Thymus (tissue), 11 donors: ENCODE results near the gene GLG1. TPM values are rescaled to one million over a fixed set of nuclear protein-coding genes. Genes with fewer than 3 reads are reported as not detected.

ENCODE experiments used
- DNase-seq, 9 donors: peaks; one replicate each; pipeline ENCODE4 v3.0.0-alpha.2; 2013; ENCODE audit warnings: low spot score in 9 of 9, low read depth in 6 of 9, missing footprints in 1 of 9
- H3K27ac ChIP-seq, 2 donors: one replicate each; pipeline ENCODE4 v1.5.1; 2013; ENCODE audit warnings: control low read depth in 1 of 2, low read depth in 1 of 2, low read length in 1 of 2, mild to moderate bottlenecking in 1 of 2, moderate library complexity in 1 of 2
- H3K27me3 ChIP-seq, 2 donors: one replicate each; pipeline ENCODE4 v1.5.1; 2013; ENCODE audit warnings: low read length in 1 of 2; ENCODE audit not compliant: control insufficient read depth in 2 of 2, insufficient read depth in 1 of 2
- H3K36me3 ChIP-seq, 2 donors: one replicate each; pipeline ENCODE4 v1.5.1; 2013; ENCODE audit warnings: low read length in 1 of 2, mild to moderate bottlenecking in 1 of 2, moderate library complexity in 1 of 2; ENCODE audit not compliant: control insufficient read depth in 2 of 2, insufficient read depth in 2 of 2
- H3K4me1 ChIP-seq, 2 donors: one replicate each; pipeline ENCODE4 v1.5.1; 2013; ENCODE audit warnings: low read length in 2 of 2; ENCODE audit not compliant: control insufficient read depth in 2 of 2, insufficient read depth in 2 of 2
- H3K4me3 ChIP-seq, 2 donors: one replicate each; pipeline ENCODE4 v1.5.1; 2013; ENCODE audit warnings: low read length in 2 of 2, control low read depth in 1 of 2, mild to moderate bottlenecking in 1 of 2
- H3K9me3 ChIP-seq, 2 donors: one replicate each; pipeline ENCODE4 v1.5.1; 2013; ENCODE audit warnings: low read length in 1 of 2, mild to moderate bottlenecking in 1 of 2; ENCODE audit not compliant: control insufficient read depth in 2 of 2, insufficient read depth in 1 of 2
- WGBS: extraction: QIAGEN DNeasy Blood & Tissue Kit; methylation state at CpG from one replicate; pipeline ENCODE4 v1.1.7; 2013; 5-methylcytosine and 5-hydroxymethylcytosine counted together
- polyA plus RNA-seq: library from polyadenylated mRNA; stranded (reverse); fragments of 200-250 nt; gene quantifications from one replicate; pipeline ENCODE4 v1.2.3, GENCODE V29; 2013
- total RNA-seq: library from RNA; stranded (reverse); fragments of 120-200 nt; gene quantifications from one replicate; pipeline ENCODE4 v1.2.4, GENCODE V29; 2013
- donor health status: healthy.

GLG1 gene
- total and polyA plus RNA-seq, 2 donors: 31.7 to 38.4 TPM

DNA sequence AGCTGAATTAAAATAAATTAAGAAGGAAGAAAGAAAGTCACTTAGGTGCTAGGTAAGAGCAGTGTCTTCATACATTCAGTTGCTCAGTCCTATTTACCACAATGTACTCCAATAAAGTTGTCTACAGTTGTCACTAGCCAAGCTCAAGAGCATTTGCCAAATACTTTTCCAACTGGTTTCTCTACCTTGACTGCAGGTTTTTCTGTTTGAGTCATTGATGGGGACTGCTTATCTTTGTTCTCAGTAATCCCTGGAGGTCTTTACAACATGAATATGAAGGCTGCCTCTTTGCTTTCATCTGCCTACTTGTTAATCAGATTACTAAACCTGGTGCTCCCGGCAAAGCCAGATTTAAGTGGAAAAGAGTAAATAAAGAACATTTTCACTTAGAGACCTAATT lies 121.0 kb downstream of the GLG1 start:
- Histone ChIP-seq H3K4me1 (no peaks in the 10 kb centered on the region), H3K4me3 (no peak overlapping the region), H3K27me3 (no peaks in the 10 kb centered on the region), H3K36me3 (peaks cover 36 to 68% of the 10 kb centered on the region in 2 donors), H3K27ac (no peak overlapping the region), H3K9me3 (no peaks in the 10 kb centered on the region)
- DNase-seq: no peak
- 92% methylated on average over 1 of the region's 1 CpG for WGBS

DNA sequence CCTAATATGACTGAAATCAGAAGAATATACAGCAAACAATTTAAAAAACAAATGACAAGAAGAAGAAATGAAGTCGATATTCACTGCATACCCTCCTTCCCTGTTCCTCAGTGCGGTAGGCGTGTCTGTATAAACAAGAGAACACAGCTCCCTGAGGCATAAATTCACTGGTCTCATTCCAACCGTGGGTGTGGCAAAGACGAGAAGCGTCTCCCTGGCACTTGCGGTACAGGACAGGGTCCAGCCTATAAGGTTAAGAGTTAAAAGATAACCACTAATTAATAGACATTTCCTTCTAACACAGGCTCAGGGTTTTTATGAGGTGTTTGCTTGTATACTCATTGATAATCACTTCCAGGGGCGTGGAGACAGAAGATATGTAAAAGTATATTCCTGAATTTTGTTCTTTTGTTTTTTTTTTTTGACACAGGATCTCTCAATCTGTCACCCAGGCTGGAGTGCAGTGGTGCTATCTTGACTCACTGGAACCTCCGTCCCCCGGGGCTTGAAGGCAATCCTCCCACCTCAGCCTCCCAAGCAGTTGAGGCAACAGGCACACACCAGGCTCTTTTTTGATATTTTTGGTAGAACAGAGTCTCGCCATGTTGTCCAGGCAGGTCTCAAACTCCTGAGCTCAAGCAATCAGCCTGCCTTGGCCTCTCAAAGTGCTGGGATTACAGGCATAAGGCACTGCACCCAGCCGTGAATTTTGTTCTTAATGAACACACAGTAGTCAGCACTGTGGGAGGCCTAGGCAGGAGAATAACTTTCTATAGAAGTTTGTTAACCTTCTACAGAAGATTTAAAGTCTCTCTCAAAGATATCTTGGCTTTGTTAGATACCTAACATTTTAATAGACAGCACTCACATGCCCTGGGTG lies 126.5 kb downstream of the GLG1 start:
- no peak for DNase-seq
- Histone ChIP-seq H3K27ac (no peak overlapping the region), H3K27me3 (no peaks in the 10 kb centered on the region), H3K36me3 (peaks cover 35 to 68% of the 10 kb centered on the region in 2 donors), H3K9me3 (no peaks in the 10 kb centered on the region), H3K4me1 (no peaks in the 10 kb centered on the region), H3K4me3 (no peak overlapping the region)
- WGBS: 94% methylated on average over 12 of the region's 12 CpGs

DNA sequence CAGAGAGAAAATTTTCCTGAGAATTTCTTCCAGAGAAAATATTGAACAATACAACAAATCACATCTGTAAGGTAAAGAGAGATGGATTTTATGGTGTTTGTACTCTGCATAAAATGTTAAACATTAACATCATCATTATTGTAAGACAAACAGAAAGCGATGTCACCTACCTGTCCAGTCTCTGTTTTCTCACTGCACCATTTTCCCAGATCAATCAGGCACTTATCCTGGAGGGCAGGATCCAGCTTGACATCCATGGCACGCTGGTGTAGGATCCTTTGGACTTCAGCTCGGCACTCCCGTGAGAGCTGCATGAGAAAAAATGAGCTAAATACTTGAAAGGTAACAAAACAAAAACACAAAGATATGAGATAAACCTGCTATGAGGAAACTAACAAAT lies 129.7 kb downstream of the GLG1 start:
- WGBS: 98% methylated on average over 4 of the region's 4 CpGs
- no peak for DNase-seq
- H3K27me3 ChIP-seq: no peaks in the 10 kb centered on the region
- no peaks in the 10 kb centered on the region for H3K4me1 ChIP-seq
- H3K27ac ChIP-seq: no peak overlapping the region
- no peaks in the 10 kb centered on the region for H3K9me3 ChIP-seq
- H3K36me3 ChIP-seq: peaks cover 41 to 59% of the 10 kb centered on the region in 2 donors
- H3K4me3 ChIP-seq: no peak overlapping the region

DNA sequence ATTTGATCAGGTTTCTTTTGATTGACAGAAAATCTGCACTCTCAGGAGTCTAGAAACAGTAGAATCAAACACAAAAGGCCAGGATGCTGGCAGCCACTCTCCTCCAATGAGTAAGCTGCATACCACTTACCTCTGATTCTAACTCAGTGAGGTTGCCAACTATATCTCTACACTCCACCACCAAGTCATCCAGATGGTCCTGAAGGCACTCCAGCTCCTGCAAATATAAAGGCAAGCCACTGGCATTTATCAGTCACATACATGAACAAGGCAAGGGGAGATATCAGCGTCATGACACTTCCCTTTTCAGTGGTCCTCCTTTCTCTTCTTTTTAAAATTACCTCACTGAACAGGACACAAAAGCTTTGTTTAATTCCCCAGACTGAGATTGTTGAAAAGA lies 132.5 kb downstream of the GLG1 start:
- H3K36me3 ChIP-seq: peaks cover 53 to 68% of the 10 kb centered on the region in 2 donors
- H3K27ac ChIP-seq: no peak overlapping the region
- 97% methylated on average over 1 of the region's 1 CpG for WGBS
- no peaks in the 10 kb centered on the region for H3K4me1 ChIP-seq
- no peaks in the 10 kb centered on the region for H3K9me3 ChIP-seq
- H3K27me3 ChIP-seq: no peaks in the 10 kb centered on the region
- no peak overlapping the region for H3K4me3 ChIP-seq
- no peak for DNase-seq

DNA sequence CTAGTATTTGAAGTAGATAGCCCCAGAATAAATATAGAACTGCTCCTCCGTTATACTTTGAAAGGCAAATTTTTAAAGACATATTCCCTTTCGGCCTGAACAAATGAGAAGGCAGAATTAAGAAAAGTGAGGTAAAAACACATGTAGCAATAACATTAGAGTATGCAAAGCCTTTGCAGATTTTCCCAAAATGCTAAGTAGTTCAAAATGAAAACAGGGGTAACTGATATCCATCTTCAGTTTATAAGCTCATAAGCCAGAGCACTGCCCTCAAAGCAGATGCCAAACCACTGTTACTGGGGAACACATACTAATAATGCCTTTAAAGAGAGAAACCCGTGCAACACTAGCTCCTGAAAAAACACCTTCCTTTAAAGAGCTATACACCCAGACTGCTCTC lies 134.4 kb downstream of the GLG1 start:
- peaks cover 0 to 2% of the 10 kb centered on the region in 2 donors for H3K9me3 ChIP-seq
- no peak overlapping the region for H3K4me3 ChIP-seq
- no peak for DNase-seq
- peaks cover 66 to 75% of the 10 kb centered on the region in 2 donors for H3K36me3 ChIP-seq
- H3K27me3 ChIP-seq: no peaks in the 10 kb centered on the region
- WGBS: 96% methylated on average over 3 of the region's 3 CpGs
- no peak overlapping the region for H3K27ac ChIP-seq
- H3K4me1 ChIP-seq: no peaks in the 10 kb centered on the region

DNA sequence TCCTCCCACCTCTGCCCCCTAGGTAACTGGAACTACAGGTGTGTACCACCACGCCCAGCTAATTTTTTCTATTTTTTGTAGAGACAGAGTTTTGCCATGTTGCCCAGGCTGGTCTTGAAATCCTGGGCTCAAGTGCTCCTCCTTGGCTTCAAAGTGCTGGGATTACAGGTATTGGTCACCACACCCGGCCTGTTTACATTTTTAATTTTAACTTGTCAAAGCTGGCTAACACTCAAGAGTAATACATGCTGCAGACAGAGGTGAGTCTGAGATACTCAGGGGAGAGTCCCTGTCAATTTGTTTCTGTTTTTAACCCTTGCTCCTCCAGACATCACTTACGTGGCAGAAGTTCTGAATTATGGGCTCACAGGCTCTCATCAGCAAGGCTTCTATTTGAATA lies 134.9 kb downstream of the GLG1 start:
- no peak overlapping the region for H3K4me3 ChIP-seq
- no peaks in the 10 kb centered on the region for H3K4me1 ChIP-seq
- H3K9me3 ChIP-seq: peaks cover 0 to 2% of the 10 kb centered on the region in 2 donors
- no peaks in the 10 kb centered on the region for H3K27me3 ChIP-seq
- no peak for DNase-seq
- WGBS: 96% methylated on average over 3 of the region's 3 CpGs
- H3K27ac ChIP-seq: no peak overlapping the region
- H3K36me3 ChIP-seq: peaks cover 69 to 75% of the 10 kb centered on the region in 2 donors

DNA sequence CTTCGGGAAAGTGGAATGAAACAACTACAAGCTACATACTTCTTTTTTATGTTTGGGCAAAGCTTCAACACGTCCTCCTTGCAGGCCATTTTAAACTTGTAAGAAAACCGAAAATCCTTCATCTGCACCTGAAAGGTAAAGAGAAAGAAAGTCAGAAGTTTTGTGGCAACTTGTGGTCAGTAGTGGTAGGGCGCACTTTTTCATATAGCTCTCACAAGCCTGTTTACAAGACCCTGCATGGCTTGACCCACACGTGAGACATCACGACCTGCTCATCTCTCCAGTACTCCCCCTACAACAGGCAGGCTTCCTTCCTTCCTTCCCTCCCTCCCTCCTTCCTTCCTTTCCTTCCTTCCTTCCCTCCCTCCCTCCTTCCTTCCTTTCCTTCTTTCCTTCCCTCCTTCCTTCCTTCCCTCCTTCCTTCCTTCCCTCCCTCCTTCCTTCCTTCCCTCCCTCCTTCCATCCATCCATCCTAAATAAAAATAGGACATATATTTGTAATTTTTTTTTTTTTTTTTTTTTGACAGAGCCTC lies 136.9 kb downstream of the GLG1 start:
- WGBS: 81% methylated on average over 6 of the region's 6 CpGs
- H3K36me3 ChIP-seq: peaks cover 66 to 71% of the 10 kb centered on the region in 2 donors
- H3K4me1 ChIP-seq: no peaks in the 10 kb centered on the region
- no peaks in the 10 kb centered on the region for H3K27me3 ChIP-seq
- peaks cover 0 to 2% of the 10 kb centered on the region in 2 donors for H3K9me3 ChIP-seq
- no peak overlapping the region for H3K4me3 ChIP-seq
- no peak for DNase-seq
- H3K27ac ChIP-seq: no peak overlapping the region

DNA sequence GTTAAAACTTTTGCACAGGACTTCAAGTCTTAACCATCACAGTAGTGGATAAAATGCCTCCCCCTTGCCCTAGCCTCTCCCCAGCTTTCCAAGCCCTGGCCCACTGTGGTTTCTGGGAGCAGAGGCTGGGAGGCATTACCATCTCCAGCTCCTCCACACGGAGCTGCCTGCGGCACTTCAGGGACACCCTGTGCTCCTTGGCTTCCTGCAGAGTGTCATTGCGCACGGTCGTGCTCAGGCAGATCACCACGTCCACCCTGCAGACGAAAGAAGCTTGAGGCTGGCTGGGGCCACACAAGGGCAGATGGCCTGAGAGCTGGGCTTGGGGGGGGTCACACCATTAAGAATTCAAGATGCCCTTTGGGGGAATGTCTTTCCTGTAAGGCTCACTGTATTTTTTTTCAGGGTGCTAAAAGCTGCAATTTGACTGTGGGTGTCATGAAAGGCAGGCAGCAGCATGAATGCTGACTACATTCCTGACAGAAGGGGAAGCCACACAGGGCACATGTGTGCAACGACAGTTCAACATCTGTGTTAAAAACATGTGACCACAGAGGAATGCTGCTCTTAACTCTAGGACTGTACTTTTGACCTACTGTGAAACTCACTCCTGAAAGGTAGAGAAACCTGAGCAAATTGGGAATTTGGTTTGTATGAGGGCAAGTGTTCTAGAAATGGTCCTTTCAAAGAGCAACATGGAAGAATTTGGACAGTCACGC lies 137.9 kb downstream of the GLG1 start:
- no peak overlapping the region for H3K4me3 ChIP-seq
- no peaks in the 10 kb centered on the region for H3K27me3 ChIP-seq
- H3K4me1 ChIP-seq: no peaks in the 10 kb centered on the region
- no peak for DNase-seq
- whole genome bisulfite sequencing: 92% methylated on average over 9 of the region's 9 CpGs
- peaks cover 0 to 2% of the 10 kb centered on the region in 2 donors for H3K9me3 ChIP-seq
- no peak overlapping the region for H3K27ac ChIP-seq
- peaks cover 67 to 74% of the 10 kb centered on the region in 2 donors for H3K36me3 ChIP-seq

DNA sequence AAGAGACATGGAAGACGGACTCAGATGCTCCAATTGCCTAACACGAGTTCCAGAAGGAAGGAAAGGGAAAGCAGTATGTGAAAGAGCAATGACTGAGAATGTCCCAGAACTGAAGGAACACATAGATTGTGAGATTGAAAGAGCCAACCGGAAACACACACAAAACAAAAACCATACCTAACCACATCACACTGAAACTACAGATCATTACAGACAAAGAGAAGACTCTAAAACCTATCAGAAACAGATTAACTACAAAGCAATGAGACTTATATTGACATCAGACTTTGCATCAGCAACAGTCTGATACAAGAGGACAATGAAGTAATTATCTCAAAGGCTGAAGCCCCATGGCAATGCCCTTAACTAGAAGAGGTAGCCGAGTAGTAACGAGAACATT lies 140.0 kb downstream of the GLG1 start:
- Histone ChIP-seq H3K27me3 (no peaks in the 10 kb centered on the region), H3K27ac (no peak overlapping the region), H3K4me1 (no peaks in the 10 kb centered on the region), H3K36me3 (peaks cover 69 to 82% of the 10 kb centered on the region in 2 donors), H3K4me3 (no peak overlapping the region), H3K9me3 (peaks cover 0 to 2% of the 10 kb centered on the region in 2 donors)
- DNase-seq: peak in 1 of 9 donors; percentile 18
- 92% methylated on average over 5 of the region's 5 CpGs for WGBS
